PC-9 (cell line): ENCODE measurements around the gene GRAMD1C.

ENCODE experiments used
- CTCF ChIP-seq: fragments of 200-600 bp; sonication (generic); conservative IDR thresholded peaks from 2 replicates; pipeline ENCODE4 v1.6.1; 2017; ENCODE audit warnings: mixed run types, antibody characterized with exemption, mild to moderate bottlenecking, moderate library complexity
- EZH2 ChIP-seq: fragments of 200-600 bp; sonication (generic); IDR thresholded peaks from 2 replicates; pipeline ENCODE4 v1.8.0; 2017; ENCODE audit warnings: antibody characterized with exemption, low read depth

- TF ChIP-seq CTCF (no peak), EZH2 (no peak)
These were observed 9.3 kb downstream of the GRAMD1C start for GRCh38 chr3:113847664-113848461.
